Measurements from ENCODE around the gene CADM1.

Gene CADM1

DNA sequence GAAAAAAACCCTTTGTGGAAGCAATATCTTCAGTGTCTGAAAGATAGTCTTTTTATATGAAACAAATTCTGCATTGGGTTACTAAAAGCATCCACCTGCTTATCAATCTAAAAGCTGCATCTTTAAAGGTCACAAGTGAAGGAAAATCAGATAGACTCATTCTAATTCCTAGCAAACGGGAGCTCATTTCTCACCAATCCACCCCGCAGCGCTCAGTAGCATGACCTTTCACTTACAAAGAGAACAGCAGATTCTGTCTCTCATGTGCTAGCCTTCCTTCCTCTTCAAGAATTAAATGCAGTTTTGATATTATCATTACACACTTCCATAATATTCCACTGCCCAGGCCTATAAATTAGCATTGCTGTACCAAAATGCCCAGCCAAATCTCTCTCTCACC is 212.9 kb downstream of the CADM1 start:
- ATAC-seq (ENCODE audit: low read depth) (no peak), DNase-seq (ENCODE audit: low spot score in 2 of 2) (no peak)
- Mint-ChIP-seq H3K4me3 (no peak overlapping the region), H3K36me3 (no peaks in the 10 kb centered on the region), H3K27me3 (peaks cover 4% of the 10 kb centered on the region), H3K9me3 (no peaks in the 10 kb centered on the region), H3K4me1 (no peaks in the 10 kb centered on the region), H3K27ac (no peak overlapping the region)

GRCh38 chr11:115290893-115291292 is 213.3 kb downstream of the CADM1 start:
- no peaks in the 10 kb centered on the region for H3K36me3 Mint-ChIP-seq
- H3K4me3 Mint-ChIP-seq, result no peak overlapping the region
- ATAC-seq (ENCODE audit: low read depth), result no peak
- H3K27me3 Mint-ChIP-seq, result peaks cover 4% of the 10 kb centered on the region
- H3K27ac Mint-ChIP-seq, result no peak overlapping the region
- no peak for DNase-seq (ENCODE audit: low spot score in 2 of 2)
- no peaks in the 10 kb centered on the region for H3K9me3 Mint-ChIP-seq
- no peaks in the 10 kb centered on the region for H3K4me1 Mint-ChIP-seq

DNA sequence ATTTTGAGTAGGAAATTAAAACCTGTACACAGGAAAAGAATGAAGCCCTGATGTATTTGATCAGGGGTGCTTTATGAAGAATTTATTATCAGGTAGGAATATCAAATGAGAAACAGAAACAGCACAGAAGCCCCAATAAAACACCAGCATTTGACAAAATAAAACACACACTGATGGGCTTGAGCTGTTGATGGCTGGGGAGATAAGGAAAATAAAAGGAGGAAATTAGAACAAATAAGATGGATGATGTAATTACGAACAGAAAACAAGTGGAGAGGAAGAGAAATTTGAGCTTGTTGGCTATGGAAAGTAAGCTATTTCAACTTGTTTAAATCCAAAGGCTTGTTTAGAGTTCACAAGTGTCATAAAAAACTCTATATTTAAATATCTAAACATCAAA is 213.7 kb downstream of the CADM1 start:
- H3K9me3 Mint-ChIP-seq, result no peaks in the 10 kb centered on the region
- no peak for DNase-seq (ENCODE audit: low spot score in 2 of 2)
- no peak overlapping the region for H3K4me3 Mint-ChIP-seq
- peaks cover 4% of the 10 kb centered on the region for H3K27me3 Mint-ChIP-seq
- H3K27ac Mint-ChIP-seq, result no peak overlapping the region
- no peaks in the 10 kb centered on the region for H3K4me1 Mint-ChIP-seq
- no peak for ATAC-seq (ENCODE audit: low read depth)
- H3K36me3 Mint-ChIP-seq, result no peaks in the 10 kb centered on the region

GRCh38 chr11:115287266-115287665 is 216.9 kb downstream of the CADM1 start:
- ATAC-seq (ENCODE audit: low read depth) (no peak), DNase-seq (ENCODE audit: low spot score in 2 of 2) (no peak)
- H3K4me1 Mint-ChIP-seq, result no peaks in the 10 kb centered on the region
- peaks cover 2% of the 10 kb centered on the region for H3K27me3 Mint-ChIP-seq
- no peaks in the 10 kb centered on the region for H3K36me3 Mint-ChIP-seq
- no peaks in the 10 kb centered on the region for H3K9me3 Mint-ChIP-seq
- no peak overlapping the region for H3K4me3 Mint-ChIP-seq
- no peak overlapping the region for H3K27ac Mint-ChIP-seq

DNA sequence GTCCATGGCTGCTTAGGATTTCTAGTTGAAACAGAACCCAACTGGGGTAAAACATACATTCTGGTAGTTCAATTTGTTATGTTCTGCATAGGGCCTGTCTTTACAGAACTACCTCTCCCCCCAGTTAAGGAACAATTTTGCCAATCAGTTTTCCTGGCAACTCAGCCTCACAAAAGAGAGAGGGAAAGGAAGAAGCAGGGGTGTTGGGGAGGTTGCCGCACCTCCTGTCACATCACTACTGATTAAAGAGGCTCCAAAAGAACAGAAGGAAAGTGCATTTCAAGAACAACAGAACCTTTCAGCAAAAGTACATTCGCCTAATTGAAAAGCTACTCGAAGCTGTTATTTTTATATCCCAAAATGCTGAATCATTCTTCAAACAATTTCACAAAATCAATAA is 217.6 kb downstream of the CADM1 start:
- Mint-ChIP-seq H3K36me3 (no peaks in the 10 kb centered on the region), H3K27me3 (peaks cover 2% of the 10 kb centered on the region), H3K4me1 (no peaks in the 10 kb centered on the region), H3K27ac (no peak overlapping the region), H3K4me3 (no peak overlapping the region), H3K9me3 (no peaks in the 10 kb centered on the region)
- no peak for ATAC-seq (ENCODE audit: low read depth)
- DNase-seq (ENCODE audit: low spot score in 2 of 2), result no peak

GRCh38 chr11:115284773-115285172 is 219.4 kb downstream of the CADM1 start:
- Mint-ChIP-seq H3K36me3 (no peaks in the 10 kb centered on the region), H3K4me3 (no peak overlapping the region), H3K9me3 (no peaks in the 10 kb centered on the region), H3K27me3 (no peaks in the 10 kb centered on the region), H3K27ac (no peak overlapping the region), H3K4me1 (no peaks in the 10 kb centered on the region)
- DNase-seq (ENCODE audit: low spot score in 2 of 2) (no peak), ATAC-seq (ENCODE audit: low read depth) (no peak)

GRCh38 chr11:115282923-115283322 is 221.3 kb downstream of the CADM1 start:
- DNase-seq (ENCODE audit: low spot score in 2 of 2), result no peak
- Mint-ChIP-seq H3K9me3 (no peaks in the 10 kb centered on the region), H3K27ac (no peak overlapping the region), H3K4me1 (no peaks in the 10 kb centered on the region), H3K27me3 (peaks cover 5% of the 10 kb centered on the region), H3K4me3 (no peak overlapping the region), H3K36me3 (no peaks in the 10 kb centered on the region)
- no peak for ATAC-seq (ENCODE audit: low read depth)

GRCh38 chr11:115280775-115281174 is 223.4 kb downstream of the CADM1 start:
- DNase-seq (ENCODE audit: low spot score in 2 of 2) (no peak), ATAC-seq (ENCODE audit: low read depth) (no peak)
- H3K4me1 Mint-ChIP-seq, result no peaks in the 10 kb centered on the region
- H3K27me3 Mint-ChIP-seq, result peaks cover 5% of the 10 kb centered on the region
- H3K9me3 Mint-ChIP-seq, result no peaks in the 10 kb centered on the region
- H3K27ac Mint-ChIP-seq, result no peak overlapping the region
- no peak overlapping the region for H3K4me3 Mint-ChIP-seq
- no peaks in the 10 kb centered on the region for H3K36me3 Mint-ChIP-seq

DNA sequence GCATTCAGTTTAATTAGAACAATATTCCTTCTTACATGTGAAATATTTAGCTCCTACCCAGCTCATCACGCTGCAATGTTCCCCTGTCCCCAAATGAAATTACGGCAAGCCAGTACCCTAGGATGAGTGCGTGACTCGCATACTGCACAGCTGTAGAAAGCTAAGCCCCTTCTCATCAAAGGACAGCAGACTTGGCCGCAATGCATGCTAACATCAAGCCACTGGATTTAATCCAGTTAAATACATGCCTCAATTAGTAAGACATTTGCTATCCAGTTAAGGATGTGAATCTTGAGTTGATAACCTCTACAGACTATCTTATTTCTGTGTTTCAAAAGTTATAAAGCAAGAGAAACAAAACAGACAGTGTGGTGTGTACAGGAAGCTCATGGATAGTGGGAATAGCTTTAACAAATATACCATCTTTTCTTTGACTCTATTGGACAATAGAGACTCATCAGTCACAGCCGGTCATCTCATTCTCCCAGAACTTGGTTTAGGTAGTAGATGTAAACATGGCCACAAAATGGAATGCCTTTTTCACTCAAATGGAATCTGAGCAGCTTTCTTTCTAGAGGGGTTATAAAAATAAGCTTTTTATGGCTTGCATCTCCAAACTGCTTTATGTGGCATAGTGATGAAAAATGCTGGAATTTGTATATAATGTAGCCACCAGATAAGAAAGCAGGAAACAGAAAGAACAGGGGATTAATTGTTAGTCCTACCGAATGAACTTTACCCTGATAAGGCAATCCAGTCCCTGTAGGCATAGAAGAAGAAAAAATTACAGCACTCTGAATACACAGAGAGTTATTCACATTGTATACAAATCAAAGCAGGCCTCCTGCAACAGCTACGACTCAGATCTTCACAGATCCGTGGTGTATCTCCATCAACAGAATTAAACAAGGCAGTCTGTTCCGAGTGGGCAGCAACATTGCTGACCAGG is 224.1 kb downstream of the CADM1 start:
- H3K4me3 Mint-ChIP-seq, result no peak overlapping the region
- no peak for ATAC-seq (ENCODE audit: low read depth)
- H3K27ac Mint-ChIP-seq, result no peak overlapping the region

DNA sequence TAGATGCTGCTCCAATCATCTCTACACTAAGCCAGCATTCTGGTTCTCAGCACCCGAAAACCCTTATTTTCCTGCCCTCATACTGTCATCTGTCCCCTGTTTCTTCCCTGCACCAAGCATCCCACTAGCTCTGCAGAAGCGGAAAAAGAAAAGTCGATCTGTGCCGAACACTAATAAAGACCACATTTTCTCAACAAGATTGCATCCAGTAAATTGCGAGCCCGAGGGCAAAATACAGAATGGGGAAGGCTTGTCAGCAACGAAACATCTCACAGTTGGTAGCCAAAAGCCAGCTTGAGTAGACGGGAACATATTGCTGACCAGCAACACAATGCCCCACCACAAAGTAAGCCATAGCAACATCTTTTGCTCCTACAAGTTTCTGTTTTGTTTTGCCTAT is 227.4 kb downstream of the CADM1 start:
- ATAC-seq (ENCODE audit: low read depth) (no peak), DNase-seq (ENCODE audit: low spot score in 2 of 2) (no peak)
- H3K27me3 Mint-ChIP-seq, result peaks cover 10% of the 10 kb centered on the region
- peaks cover 2% of the 10 kb centered on the region for H3K4me1 Mint-ChIP-seq
- H3K9me3 Mint-ChIP-seq, result no peaks in the 10 kb centered on the region
- H3K36me3 Mint-ChIP-seq, result peaks cover 2% of the 10 kb centered on the region
- H3K4me3 Mint-ChIP-seq, result no peak overlapping the region
- no peak overlapping the region for H3K27ac Mint-ChIP-seq

More for the DNA sequence above, 224.1 kb downstream of the CADM1 start:
- no peaks in the 10 kb centered on the region for H3K9me3 Mint-ChIP-seq
- no peak for DNase-seq (ENCODE audit: low spot score in 2 of 2)
- H3K4me1 Mint-ChIP-seq, result peaks cover 1% of the 10 kb centered on the region
- peaks cover 2% of the 10 kb centered on the region for H3K36me3 Mint-ChIP-seq
- peaks cover 7% of the 10 kb centered on the region for H3K27me3 Mint-ChIP-seq

GRCh38 chr11:115276191-115276590 is 228.0 kb downstream of the CADM1 start:
- H3K4me3 Mint-ChIP-seq, result no peak overlapping the region
- peaks cover 2% of the 10 kb centered on the region for H3K36me3 Mint-ChIP-seq
- no peak for DNase-seq (ENCODE audit: low spot score in 2 of 2)
- H3K27ac Mint-ChIP-seq, result no peak overlapping the region
- H3K4me1 Mint-ChIP-seq, result peaks cover 2% of the 10 kb centered on the region
- no peak for ATAC-seq (ENCODE audit: low read depth)
- H3K27me3 Mint-ChIP-seq, result peaks cover 10% of the 10 kb centered on the region
- H3K9me3 Mint-ChIP-seq, result no peaks in the 10 kb centered on the region

- Mint-ChIP-seq H3K9me3 (no peaks in the 10 kb centered on the region), H3K4me1 (peaks cover 2% of the 10 kb centered on the region), H3K36me3 (peaks cover 2% of the 10 kb centered on the region), H3K27me3 (peaks cover 10% of the 10 kb centered on the region), H3K4me3 (no peak overlapping the region), H3K27ac (no peak overlapping the region)
- no peak for ATAC-seq (ENCODE audit: low read depth)
- no peak for DNase-seq (ENCODE audit: low spot score in 2 of 2)
These were observed 229.2 kb downstream of the CADM1 start for GRCh38 chr11:115275045-115275444.

DNA sequence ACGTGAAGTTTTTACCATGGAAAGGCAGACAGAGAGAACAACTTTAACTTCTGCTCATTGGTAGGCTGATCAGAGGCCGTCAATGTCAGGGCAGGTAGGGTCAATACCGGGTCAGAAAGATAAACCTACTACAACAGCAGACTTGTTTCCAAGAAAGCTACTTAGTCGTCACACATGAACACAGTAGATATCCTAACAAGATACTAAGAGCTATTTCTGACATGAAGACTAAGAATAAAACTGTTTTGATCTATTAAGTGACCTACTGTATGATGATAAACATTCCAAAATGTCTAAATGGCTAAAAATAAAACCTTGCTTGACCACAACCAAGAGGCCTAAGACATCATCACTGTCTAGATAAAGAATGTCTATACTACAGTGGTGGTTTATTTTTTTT is 231.3 kb downstream of the CADM1 start:
- ATAC-seq (ENCODE audit: low read depth) (no peak), DNase-seq (ENCODE audit: low spot score in 2 of 2) (no peak)
- H3K9me3 Mint-ChIP-seq, result no peaks in the 10 kb centered on the region

DNA sequence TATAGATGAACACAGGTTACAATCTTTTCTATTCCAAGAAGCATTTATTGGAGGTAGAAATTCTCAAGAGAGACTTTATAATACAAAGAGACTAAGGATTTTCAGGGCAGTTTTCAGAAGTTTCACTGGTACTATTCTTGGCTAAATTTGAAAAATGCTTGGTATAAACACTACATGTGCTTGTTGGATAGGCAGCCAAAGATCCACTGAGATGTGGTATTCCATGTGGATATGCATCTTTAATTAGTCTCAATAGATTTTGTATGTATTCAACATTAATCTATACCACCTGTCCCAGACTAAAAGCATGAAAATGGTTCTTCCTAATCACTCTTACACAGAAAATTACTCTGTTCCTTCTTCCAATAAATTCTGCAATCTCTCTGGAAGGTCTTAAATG is 232.6 kb downstream of the CADM1 start:
- Mint-ChIP-seq H3K4me1 (peaks cover 2% of the 10 kb centered on the region), H3K9me3 (no peaks in the 10 kb centered on the region), H3K27me3 (peaks cover 5% of the 10 kb centered on the region), H3K36me3 (peaks cover 2% of the 10 kb centered on the region), H3K4me3 (no peak overlapping the region), H3K27ac (no peak overlapping the region)
- DNase-seq (ENCODE audit: low spot score in 2 of 2) (no peak), ATAC-seq (ENCODE audit: low read depth) (no peak)

More for the DNA sequence above, 231.3 kb downstream of the CADM1 start:
- H3K36me3 Mint-ChIP-seq, result peaks cover 2% of the 10 kb centered on the region
- no peak overlapping the region for H3K27ac Mint-ChIP-seq
- no peak overlapping the region for H3K4me3 Mint-ChIP-seq
- peaks cover 2% of the 10 kb centered on the region for H3K4me1 Mint-ChIP-seq
- peaks cover 5% of the 10 kb centered on the region for H3K27me3 Mint-ChIP-seq
